Measurements from ENCODE around the gene TBX15.

The TBX15 gene

DNA sequence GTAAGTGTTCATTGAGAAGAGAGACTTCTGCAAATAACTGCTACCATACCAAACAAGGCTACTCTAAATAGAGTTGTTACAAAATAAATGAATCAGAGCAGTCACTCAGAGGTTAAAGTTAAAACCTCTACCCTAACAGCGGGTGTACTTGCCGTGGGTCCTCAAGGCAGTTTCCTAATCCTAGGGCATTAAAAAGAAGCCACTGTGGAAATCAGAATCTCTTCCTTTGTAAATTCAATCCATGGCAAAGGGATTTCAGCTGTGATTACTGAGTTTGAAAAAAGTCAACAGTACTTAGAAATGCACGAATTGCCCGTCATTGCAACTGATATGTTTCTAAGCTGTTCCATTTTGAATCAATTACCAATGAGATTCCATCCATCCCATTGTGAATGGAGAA is 13.5 kb downstream of the TBX15 start:
- no peak overlapping the region for H3K4me3 ChIP-seq (ENCODE audit: low read depth, low read length)
- in situ Hi-C loops (cut with HindIII; ENCODE audit: low sequenced_read_pairs): no loop called here
- TF ChIP-seq, protein P1, sequence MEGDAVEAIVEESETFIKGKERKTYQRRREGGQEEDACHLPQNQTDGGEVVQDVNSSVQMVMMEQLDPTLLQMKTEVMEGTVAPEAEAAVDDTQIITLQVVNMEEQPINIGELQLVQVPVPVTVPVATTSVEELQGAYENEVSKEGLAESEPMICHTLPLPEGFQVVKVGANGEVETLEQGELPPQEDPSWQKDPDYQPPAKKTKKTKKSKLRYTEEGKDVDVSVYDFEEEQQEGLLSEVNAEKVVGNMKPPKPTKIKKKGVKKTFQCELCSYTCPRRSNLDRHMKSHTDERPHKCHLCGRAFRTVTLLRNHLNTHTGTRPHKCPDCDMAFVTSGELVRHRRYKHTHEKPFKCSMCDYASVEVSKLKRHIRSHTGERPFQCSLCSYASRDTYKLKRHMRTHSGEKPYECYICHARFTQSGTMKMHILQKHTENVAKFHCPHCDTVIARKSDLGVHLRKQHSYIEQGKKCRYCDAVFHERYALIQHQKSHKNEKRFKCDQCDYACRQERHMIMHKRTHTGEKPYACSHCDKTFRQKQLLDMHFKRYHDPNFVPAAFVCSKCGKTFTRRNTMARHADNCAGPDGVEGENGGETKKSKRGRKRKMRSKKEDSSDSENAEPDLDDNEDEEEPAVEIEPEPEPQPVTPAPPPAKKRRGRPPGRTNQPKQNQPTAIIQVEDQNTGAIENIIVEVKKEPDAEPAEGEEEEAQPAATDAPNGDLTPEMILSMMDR (IDR thresholded peaks at IDR 0.05; ENCODE audit: low read depth, low read length, missing control alignments): no peak
- DNase-seq (ENCODE audit: low read depth): no peak

DNA sequence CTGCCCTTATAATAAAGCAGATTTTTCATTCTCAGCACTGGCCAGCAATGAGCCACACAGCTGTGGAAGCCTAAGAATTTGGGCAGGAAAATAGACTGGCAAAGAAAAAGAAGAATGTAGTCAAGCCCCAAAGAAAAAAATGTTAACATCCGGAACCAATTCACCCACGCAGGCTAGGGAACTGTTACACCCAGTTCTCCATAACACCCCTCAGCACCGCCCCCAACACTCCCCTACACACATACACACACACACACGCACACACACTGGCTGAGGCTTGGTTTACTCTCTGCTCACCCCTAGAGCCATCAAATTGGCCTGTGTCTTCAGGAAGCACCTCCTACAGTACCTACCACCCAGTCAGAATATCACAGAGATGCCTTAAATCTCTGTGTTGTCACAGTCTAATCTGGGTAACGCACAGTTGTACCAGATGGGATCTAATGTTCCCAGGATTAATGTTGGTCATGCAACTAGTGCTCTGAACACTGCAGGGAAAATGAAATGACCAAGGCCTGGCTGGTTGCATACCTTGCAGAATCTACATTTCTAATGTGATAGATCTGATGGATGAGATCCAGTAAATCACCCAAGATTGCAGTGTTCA is 14.5 kb downstream of the TBX15 start:
- no peak for DNase-seq (ENCODE audit: low read depth)
- TF ChIP-seq, protein P1 (IDR thresholded peaks at IDR 0.05; ENCODE audit: low read depth, low read length, missing control alignments): no peak
- no peak overlapping the region for H3K4me3 ChIP-seq (ENCODE audit: low read depth, low read length)
- in situ Hi-C loops (cut with HindIII; ENCODE audit: low sequenced_read_pairs): no loop called here

DNA sequence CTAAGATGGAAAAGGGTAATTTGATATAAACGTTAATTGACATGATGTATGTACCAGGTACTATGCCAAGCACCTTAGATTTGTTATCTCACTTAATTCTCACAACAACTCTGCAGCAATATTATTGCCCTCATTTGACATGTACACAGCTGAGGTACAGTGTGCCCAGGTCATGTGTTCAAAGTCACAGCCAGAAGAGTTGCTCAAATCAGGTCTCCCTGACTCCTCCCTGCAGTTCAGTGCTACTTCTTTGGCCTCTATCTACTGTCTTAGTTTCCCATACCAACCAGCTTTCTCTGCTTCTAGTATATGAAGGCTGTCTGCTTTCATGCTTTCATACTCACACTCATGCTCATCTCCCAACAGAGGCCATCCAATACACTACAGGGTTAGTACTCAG is 15.1 kb downstream of the TBX15 start:
- TF ChIP-seq, protein P1 (IDR thresholded peaks at IDR 0.05; ENCODE audit: low read depth, low read length, missing control alignments): no peak
- no peak for DNase-seq (ENCODE audit: low read depth)
- H3K4me3 ChIP-seq (ENCODE audit: low read depth, low read length): no peak overlapping the region
- in situ Hi-C loops (cut with HindIII; ENCODE audit: low sequenced_read_pairs): no loop called here

DNA sequence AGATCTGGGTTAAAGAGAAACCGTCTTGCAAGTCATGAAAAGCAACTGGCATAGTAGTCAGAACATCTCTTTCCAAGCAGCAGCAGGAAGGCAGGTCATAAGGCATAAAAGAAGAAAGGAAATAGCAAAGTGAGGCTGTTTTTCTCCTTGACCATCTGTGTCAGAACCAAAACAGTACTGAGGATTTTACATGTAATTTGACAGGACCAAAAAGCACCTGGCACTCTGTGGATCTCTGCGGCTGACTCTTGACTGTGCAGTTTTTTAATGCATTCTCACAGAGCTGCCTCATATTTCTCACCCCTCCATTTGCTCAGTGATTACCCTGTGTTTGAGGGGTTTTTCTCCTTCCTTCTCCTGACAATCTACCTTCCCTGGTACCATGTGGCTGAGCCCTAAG is 17.7 kb downstream of the TBX15 start:
- no peak overlapping the region for H3K4me3 ChIP-seq (ENCODE audit: low read depth, low read length)
- DNase-seq (ENCODE audit: low read depth): no peak
- TF ChIP-seq, protein P1 (IDR thresholded peaks at IDR 0.05; ENCODE audit: low read depth, low read length, missing control alignments): no peak
- in situ Hi-C loops (cut with HindIII; ENCODE audit: low sequenced_read_pairs): no loop called here

DNA sequence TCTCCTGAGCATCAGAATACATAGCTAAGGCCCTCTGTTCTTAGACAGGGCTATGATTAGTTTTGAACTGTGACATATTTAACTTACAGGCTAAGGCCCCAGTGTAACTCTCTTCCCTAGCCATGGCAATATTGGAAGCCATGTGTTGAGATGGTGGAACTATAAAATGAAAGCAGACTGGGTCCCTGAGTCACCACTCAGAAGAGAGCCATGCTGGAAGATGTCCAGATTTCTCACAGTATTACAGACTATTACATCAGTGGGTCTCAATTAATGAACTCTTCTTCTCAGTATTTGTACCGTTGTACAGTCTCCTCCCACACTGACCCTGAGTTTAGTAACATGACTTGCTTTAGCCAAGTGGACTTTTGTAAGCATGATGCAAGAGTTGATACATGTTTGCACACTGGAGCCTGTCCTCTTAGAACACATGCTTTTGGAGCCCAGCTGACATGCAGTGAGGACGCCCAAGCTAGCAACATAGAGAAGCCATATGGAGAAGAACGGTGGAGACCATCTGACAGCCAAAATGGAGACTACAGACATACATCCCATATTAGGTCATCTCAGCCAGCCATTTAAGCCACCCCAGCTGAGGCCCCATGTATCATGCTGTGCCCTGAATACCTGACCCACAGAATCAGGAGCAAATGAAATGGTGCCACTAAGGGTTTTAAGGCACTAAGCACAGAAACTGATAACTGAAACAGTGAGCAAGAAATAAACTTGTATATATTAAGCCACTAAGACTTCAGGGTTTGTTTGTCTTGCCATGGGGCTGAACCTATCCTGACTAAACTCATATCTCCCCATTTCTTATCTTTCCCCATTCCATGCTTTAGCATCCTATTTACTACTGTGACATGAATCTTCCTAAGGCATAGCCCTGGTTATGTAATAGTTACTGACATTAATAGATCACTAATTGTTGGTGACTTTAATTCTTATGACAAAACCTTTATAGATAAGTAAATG is 24.4 kb downstream of the TBX15 start:
- TF ChIP-seq, protein P1 (IDR thresholded peaks at IDR 0.05; ENCODE audit: low read depth, low read length, missing control alignments): no peak
- in situ Hi-C loops (cut with HindIII; ENCODE audit: low sequenced_read_pairs): no loop called here
- H3K4me3 ChIP-seq (ENCODE audit: low read depth, low read length): no peak overlapping the region
- DNase-seq (ENCODE audit: low read depth): no peak

DNA sequence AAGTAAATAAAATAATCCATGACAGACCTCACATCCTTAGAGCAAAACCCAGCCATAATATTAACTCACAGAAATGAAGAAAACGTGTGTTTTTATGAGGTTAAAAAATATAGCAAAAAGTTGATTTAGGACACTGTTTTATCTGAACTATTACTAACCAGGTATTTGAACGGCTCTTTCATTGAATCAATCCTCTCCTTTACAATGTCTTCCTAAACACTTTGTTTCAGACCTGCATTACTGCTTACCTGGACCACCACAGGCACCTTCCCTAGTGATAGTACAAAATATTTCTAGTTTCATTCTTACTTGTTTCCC is 25.0 kb downstream of the TBX15 start:
- DNase-seq (ENCODE audit: low read depth): no peak

More for the DNA sequence above, 25.0 kb downstream of the TBX15 start:
- in situ Hi-C loops (cut with HindIII; ENCODE audit: low sequenced_read_pairs): no loop called here
- TF ChIP-seq, protein P1 (IDR thresholded peaks at IDR 0.05; ENCODE audit: low read depth, low read length, missing control alignments): no peak
- no peak overlapping the region for H3K4me3 ChIP-seq (ENCODE audit: low read depth, low read length)

Measured in astrocyte of the cerebellum (primary cell).